ENCODE results near the gene SNX25.

DNA sequence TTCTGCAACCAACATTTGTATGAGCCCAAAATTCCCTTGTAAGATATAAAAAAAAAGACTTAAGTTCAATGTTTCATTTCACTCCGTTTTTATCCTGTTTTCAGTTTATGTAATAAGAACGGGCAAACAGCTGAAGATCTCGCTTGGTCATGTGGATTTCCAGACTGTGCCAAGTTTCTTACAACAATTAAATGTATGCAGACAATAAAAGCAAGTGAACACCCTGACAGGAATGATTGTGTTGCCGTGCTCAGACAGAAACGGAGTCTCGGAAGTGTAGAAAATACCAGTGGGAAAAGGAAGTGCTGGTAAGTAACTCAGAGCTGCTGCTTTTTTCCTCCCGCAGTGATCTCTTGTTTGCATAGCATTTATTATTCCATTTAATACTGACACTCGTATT, 190.1 kb downstream of the SNX25 start:
- TF ChIP-seq POLR2AphosphoS5 (IDR thresholded peaks at IDR 0.05) (no peak), POLR2A (IDR thresholded peaks at IDR 0.05) (no peak)
- TF ChIP-seq, protein P1, sequence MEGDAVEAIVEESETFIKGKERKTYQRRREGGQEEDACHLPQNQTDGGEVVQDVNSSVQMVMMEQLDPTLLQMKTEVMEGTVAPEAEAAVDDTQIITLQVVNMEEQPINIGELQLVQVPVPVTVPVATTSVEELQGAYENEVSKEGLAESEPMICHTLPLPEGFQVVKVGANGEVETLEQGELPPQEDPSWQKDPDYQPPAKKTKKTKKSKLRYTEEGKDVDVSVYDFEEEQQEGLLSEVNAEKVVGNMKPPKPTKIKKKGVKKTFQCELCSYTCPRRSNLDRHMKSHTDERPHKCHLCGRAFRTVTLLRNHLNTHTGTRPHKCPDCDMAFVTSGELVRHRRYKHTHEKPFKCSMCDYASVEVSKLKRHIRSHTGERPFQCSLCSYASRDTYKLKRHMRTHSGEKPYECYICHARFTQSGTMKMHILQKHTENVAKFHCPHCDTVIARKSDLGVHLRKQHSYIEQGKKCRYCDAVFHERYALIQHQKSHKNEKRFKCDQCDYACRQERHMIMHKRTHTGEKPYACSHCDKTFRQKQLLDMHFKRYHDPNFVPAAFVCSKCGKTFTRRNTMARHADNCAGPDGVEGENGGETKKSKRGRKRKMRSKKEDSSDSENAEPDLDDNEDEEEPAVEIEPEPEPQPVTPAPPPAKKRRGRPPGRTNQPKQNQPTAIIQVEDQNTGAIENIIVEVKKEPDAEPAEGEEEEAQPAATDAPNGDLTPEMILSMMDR (IDR thresholded peaks at IDR 0.05 in 8 of 11, conservative IDR thresholded peaks at IDR 0.05 in 3 of 11) = no peak
